Right cardiac atrium (tissue), 5 donors: Measurements from ENCODE around the gene GRIA1. TPM values are rescaled to one million over a fixed set of nuclear protein-coding genes. Genes with fewer than 3 reads are reported as not detected.
"Not testable (repeated sequence)": the region's sequence is repeated elsewhere in the genome, so short reads cannot be mapped to it uniquely, and the experiment has no call there.

Source experiments
- ATAC-seq, 2 donors: fragments of 200-7000 bp; cut with Tn5 transposase; one replicate each; pipeline versions ENCODE4 v1.8.0 to v1.9.1; 2020; ENCODE audit warnings: moderate library complexity in 2 of 2, mild to moderate bottlenecking in 1 of 2
- DNase-seq, 3 donors: peaks; one replicate each; pipeline ENCODE4 v3.0.0-alpha.2; 2020
- H3K27ac ChIP-seq: one replicate; pipeline ENCODE4 v1.5.1; 2013; ENCODE audit warnings: mild to moderate bottlenecking, low read length, control low read depth, moderate library complexity
- H3K27me3 ChIP-seq: one replicate; pipeline ENCODE4 v1.6.1; 2013; ENCODE audit not compliant: control insufficient read depth, insufficient read depth
- H3K4me1 ChIP-seq: one replicate; pipeline ENCODE4 v1.6.1; 2013; ENCODE audit warnings: low read length; ENCODE audit not compliant: control insufficient read depth, insufficient read depth
- H3K4me3 ChIP-seq: one replicate; pipeline ENCODE4 v1.5.1; 2013; ENCODE audit warnings: low read length, control low read depth
- H3K9me3 ChIP-seq: one replicate; pipeline ENCODE4 v1.6.1; 2013; ENCODE audit warnings: low read length; ENCODE audit not compliant: control insufficient read depth
- WGBS: extraction: QIAGEN DNeasy Blood & Tissue Kit; methylation state at CpG from one replicate; pipeline ENCODE4 v1.1.7; 2013; 5-methylcytosine and 5-hydroxymethylcytosine counted together
- intact Hi-C, 4 donors: fragments of 100-400 bp; cut with DNase I; formaldehyde crosslinking; loops; one replicate each; pipeline versions ENCODE4 v1.11.0 to v1.14.0; 2022 to 2023
- polyA plus RNA-seq: library from polyadenylated mRNA; stranded (reverse); fragments of 200-250 nt; gene quantifications from one replicate; pipeline ENCODE4 v1.2.3, GENCODE V29; 2013
- total RNA-seq, 4 donors: library from RNA; stranded (reverse); fragmentation: NEBNext Ultra II Directional; extraction: Animal tissue kit (Norgen Biotek cat#: 25700); gene quantifications; one replicate each; pipeline ENCODE4 v1.2.1, GENCODE V29; 2021
- donor health status: healthy with polysubstance abuse.
- donor health status: DM: no; HTN: yes; CAD: no.
- donor health status: DM: no; HTN: no; CAD: no.
- donor health status: DM: no; HTN: yes; CAD: no; lungs with severe emphysema.
- donor health status: DM: yes; HTN: yes; CAD: no.

The GRIA1 gene
- total and polyA plus RNA-seq, 5 donors, result 0.20 to 1.2 (median 0.43) TPM

DNA sequence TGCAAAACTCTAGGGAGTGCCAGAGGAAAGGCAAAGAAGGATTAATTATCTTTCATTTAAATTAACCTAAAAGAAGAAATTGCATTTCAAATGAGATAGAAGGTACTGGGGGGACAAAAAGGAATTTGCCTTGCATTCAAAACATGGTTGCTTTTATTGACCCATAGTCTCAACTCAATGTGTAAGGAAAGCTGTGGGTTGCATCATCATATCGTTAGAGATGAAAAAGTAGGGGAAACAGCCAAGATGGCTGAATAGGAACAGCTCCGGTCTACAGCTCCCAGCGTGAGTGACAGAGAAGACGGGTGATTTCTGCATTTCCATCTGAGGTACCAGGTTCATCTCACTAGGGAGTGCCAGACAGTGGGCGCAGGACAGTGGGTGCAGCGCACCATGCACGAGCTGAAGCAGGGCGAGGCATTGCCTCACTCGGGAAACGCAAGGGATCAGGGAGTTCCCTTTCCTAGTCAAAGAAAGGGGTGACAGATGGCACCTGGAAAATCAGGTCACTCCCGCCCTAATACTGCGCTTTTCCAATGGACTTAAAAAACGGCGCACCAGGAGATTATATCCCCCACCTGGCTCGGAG lies 232.6 kb downstream of the GRIA1 start:
- H3K4me3 ChIP-seq, H3K9me3 ChIP-seq, H3K27me3 ChIP-seq, intact Hi-C loops, H3K4me1 ChIP-seq, ATAC-seq, DNase-seq, H3K27ac ChIP-seq: not testable (repeated sequence)
- 77% methylated on average over 13 of the region's 15 CpGs for WGBS

DNA sequence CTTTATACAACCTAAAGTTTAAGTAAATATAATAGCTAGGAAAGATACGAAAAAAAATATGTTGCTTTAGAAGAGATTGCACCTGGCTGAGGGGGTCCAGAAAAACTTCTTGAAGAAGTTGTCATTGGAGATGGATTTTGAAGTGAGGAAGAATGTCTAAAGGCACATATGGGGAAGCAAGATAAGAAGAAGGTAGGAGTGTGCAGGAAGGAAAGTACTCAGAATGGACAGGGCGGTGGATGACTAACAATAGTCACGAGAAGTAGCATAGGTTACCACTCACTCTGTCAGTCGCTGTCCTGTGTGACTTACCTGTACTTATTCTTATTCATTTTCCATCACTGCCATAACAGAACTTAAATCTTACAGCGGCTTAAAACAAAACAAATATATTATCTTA lies 251.6 kb downstream of the GRIA1 start:
- no peak for DNase-seq
- no peaks in the 10 kb centered on the region for H3K4me1 ChIP-seq
- intact Hi-C loops, result no loop called here
- no peak overlapping the region for H3K4me3 ChIP-seq
- ATAC-seq, result no peak
- no peaks in the 10 kb centered on the region for H3K27me3 ChIP-seq
- no peak overlapping the region for H3K27ac ChIP-seq
- no peaks in the 10 kb centered on the region for H3K9me3 ChIP-seq
- 61% methylated on average over 5 of the region's 5 CpGs for WGBS

DNA sequence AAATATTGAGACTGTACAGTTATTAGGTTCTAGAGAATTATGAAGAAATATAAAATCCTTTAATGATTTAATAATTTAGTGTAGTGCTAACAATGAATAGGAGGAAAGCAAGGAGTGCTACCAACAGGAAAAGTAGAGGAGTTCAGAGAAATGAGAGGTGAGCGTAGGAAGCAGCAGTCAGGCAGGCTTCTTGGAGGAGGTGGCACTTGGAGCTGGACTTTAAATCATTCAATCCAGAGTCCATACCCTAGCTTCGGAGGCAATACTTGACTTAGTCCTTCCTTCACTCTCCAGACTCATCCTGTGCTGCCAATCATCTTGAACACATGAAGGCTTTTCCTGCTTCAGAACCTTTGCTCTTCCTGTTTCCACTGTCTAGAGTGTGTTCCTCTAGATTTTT lies 254.3 kb downstream of the GRIA1 start:
- no peak overlapping the region for H3K27ac ChIP-seq
- no peaks in the 10 kb centered on the region for H3K9me3 ChIP-seq
- WGBS, result 76% methylated on average over 2 of the region's 2 CpGs
- no peaks in the 10 kb centered on the region for H3K27me3 ChIP-seq
- H3K4me3 ChIP-seq, result no peak overlapping the region
- intact Hi-C loops, result no loop called here
- ATAC-seq (no peak), DNase-seq (no peak)
- H3K4me1 ChIP-seq, result no peaks in the 10 kb centered on the region

DNA sequence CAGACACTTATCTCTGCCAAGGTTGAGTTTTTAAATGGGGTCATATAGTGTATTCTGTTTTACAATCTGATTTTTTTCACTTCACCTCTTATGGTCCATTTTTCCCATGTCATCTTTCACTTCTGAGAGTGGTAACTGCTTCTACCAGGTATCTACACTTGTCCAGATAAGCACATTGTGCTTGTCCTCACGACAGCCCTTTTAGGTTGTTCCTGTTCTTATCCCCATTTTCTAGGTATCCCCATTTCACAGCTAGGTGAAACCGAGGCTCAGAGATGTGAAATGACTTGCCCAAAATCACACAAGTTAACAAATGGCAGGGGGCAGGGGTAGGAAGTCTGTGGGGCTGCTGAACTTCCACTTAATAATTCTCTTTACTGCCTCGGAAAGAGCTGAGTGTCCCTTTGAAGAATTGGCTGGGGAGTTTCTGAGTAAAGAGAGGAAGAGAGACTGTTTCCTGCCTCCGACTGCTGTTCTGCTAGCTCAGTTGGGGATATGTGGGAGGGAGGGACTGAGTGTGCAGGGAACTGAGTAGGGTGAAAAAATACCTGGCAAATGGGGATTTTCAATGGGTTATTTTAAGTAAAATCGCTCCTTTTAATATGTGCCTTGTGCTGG lies 255.4 kb downstream of the GRIA1 start:
- intact Hi-C loops, result no loop called here
- no peaks in the 10 kb centered on the region for H3K27me3 ChIP-seq
- H3K4me3 ChIP-seq, result no peak overlapping the region
- ATAC-seq (no peak), DNase-seq (no peak)
- H3K4me1 ChIP-seq, result no peaks in the 10 kb centered on the region
- 48% methylated on average over 5 of the region's 5 CpGs for WGBS
- H3K27ac ChIP-seq, result no peak overlapping the region
- no peaks in the 10 kb centered on the region for H3K9me3 ChIP-seq

DNA sequence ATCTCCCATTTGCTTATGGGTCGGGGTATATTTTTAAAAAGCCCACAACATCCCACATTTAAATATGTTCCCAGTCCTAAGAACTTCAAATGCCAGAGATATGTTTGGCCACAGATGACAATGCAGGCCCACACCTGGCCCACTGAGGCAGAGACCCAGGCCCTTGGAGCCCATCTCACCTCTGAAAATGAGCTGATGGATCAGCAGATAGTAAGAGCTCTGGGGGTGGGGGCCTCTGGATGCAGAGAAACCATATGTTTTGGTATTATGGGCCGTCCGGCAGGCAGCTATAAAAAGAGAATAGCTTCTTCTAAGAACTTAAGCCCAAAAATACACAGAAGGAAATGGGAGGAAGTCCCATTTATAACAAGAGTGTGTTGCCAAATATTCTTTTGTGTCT lies 256.0 kb downstream of the GRIA1 start:
- Histone ChIP-seq H3K27ac (no peak overlapping the region), H3K27me3 (no peaks in the 10 kb centered on the region), H3K9me3 (no peaks in the 10 kb centered on the region), H3K4me1 (no peaks in the 10 kb centered on the region), H3K4me3 (no peak overlapping the region)
- intact Hi-C loops, result no loop called here
- DNase-seq (no peak), ATAC-seq (no peak)
- WGBS, result 50% methylated on average over 3 of the region's 3 CpGs

DNA sequence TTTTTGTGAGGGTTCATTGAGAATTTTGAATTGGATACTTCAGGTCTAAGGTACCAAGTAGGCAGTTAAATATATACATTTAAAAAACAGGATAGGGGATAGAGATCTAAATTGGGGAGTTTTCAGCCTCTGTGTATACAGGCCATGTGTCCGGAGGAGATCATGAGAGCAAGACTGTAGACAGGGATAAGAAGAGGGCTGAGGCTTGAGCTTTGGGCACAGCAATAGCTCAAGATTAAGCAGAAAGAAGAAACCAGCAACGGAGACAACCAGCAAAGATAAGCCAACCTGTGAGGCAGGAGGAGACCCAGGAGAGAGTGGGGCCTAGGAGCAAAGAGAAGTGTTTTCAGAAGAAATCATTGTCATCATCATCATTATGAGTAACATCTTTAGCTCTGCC lies 258.4 kb downstream of the GRIA1 start:
- intact Hi-C loops, result no loop called here

DNA sequence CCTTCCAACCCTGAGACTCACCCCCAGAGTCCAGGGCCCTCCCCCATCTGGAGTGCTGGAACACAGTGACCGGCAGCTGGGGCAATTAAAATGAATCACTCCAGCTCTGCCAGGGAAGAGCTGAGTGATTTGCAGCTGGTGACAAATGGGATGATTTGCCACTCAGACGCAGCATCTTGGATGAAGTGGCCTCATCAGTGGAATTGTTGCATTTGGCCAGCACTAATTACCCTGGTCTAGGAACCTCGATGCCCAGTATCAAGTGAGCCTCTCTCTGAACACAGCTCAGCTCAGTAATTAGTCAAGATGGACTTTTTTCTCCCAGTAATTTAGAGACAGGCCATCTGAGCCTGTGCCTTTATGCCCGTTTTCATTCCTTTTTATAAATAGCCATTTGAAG lies 259.5 kb downstream of the GRIA1 start:
- ATAC-seq (no peak), DNase-seq (no peak)
- WGBS, result 52% methylated on average over 4 of the region's 4 CpGs
- H3K27me3 ChIP-seq, result no peaks in the 10 kb centered on the region
- no peak overlapping the region for H3K4me3 ChIP-seq
- no peak overlapping the region for H3K27ac ChIP-seq
- H3K9me3 ChIP-seq, result no peaks in the 10 kb centered on the region
- no peaks in the 10 kb centered on the region for H3K4me1 ChIP-seq
- intact Hi-C loops, result no loop called here

More for the DNA sequence above, 258.4 kb downstream of the GRIA1 start:
- Histone ChIP-seq H3K4me3 (no peak overlapping the region), H3K9me3 (no peaks in the 10 kb centered on the region), H3K27me3 (no peaks in the 10 kb centered on the region), H3K27ac (no peak overlapping the region), H3K4me1 (no peaks in the 10 kb centered on the region)
- no peak for DNase-seq
- ATAC-seq, result no peak
- WGBS, result 87% methylated on average over 2 of the region's 2 CpGs

DNA sequence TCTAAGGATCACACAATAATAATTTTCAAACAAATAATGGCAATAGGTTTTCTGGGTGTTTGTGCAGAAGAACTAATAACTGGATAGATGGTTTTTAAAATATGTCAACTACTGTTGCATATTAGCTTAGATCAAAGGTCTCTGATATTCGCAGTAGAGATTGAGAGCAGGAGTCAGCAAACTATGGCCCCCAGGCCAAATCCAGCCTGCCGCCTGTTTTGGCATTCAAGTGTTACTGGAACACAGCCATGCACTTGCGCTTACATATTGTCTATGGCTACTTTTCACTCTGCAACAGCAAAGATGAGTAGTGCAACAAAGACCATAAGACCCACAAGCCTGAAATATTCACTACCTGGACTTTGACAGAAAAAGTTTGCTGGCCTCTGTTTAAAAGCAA lies 260.8 kb downstream of the GRIA1 start:
- DNase-seq (no peak), ATAC-seq (no peak)
- intact Hi-C loops, result no loop called here
- 63% methylated on average over 3 of the region's 3 CpGs for WGBS
- H3K9me3 ChIP-seq, result no peaks in the 10 kb centered on the region
- no peak overlapping the region for H3K27ac ChIP-seq
- H3K4me1 ChIP-seq, result no peaks in the 10 kb centered on the region
- H3K27me3 ChIP-seq, result no peaks in the 10 kb centered on the region
- no peak overlapping the region for H3K4me3 ChIP-seq

DNA sequence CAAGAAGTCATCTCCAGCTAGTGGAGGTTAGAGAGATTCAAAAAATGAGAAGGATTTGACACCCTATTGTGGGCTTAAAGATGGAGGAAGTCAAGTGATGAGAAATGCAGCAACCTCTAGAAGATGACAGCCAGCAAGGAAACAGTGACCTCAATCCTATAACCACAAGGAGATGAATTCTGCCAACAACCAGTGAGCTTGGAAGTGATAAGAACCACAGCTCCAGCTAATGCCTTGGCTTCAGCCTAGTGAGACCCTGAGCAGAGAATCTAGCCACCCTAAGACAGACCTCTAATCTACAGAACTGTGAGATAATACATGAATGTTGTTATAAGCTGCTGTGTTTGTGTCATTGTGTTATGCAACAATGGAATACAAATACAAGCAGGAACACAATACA lies 262.4 kb downstream of the GRIA1 start:
- H3K27ac ChIP-seq, result no peak overlapping the region
- intact Hi-C loops, result no loop called here
- no peaks in the 10 kb centered on the region for H3K4me1 ChIP-seq
- H3K4me3 ChIP-seq, result no peak overlapping the region
- ATAC-seq (no peak), DNase-seq (no peak)
- H3K27me3 ChIP-seq, result no peaks in the 10 kb centered on the region
- no peaks in the 10 kb centered on the region for H3K9me3 ChIP-seq

DNA sequence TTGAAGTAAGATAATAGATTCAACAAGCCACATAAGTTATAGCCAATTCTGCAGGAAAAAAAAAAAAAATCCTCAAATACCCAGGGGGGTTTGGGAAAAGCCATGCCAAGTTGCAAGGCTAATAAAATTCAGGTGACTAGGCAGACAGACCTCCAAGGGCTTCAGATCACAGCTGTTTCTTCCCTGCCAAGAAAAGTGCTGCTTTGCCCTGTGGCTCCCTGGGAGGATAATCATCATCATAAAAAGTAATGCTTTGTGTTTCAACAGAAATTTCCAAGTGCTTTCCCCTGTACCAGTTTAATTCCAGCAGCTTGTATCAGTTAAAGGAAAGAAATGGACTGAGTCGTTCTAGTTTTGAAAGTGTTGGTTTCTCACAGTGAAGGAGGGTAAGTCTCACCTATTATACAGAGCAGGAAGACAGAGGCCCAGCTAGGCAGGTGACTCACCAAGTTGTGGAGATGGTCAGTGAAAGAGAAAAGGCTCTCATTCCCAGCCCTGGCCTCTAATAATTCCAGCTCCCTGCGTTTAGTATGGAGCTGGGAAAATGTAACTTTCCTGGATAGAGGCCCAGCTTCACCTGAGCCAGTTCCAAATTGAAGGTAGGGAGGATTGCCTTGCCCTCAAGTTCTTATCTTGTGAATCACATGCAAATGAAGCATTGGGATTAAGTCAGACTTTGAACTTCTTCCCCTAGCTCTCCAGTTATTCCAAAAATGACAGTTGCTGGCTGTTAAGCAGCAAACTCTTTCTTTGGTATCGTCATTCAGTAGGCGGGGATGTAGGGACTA lies 263.4 kb downstream of the GRIA1 start:
- H3K9me3 ChIP-seq, result no peaks in the 10 kb centered on the region
- DNase-seq (no peak), ATAC-seq (no peak)
- no peak overlapping the region for H3K27ac ChIP-seq
- H3K27me3 ChIP-seq, result no peaks in the 10 kb centered on the region
- intact Hi-C loops, result no loop called here
- H3K4me3 ChIP-seq, result no peak overlapping the region
- WGBS, result 83% methylated on average over 4 of the region's 4 CpGs
- H3K4me1 ChIP-seq, result no peaks in the 10 kb centered on the region

DNA sequence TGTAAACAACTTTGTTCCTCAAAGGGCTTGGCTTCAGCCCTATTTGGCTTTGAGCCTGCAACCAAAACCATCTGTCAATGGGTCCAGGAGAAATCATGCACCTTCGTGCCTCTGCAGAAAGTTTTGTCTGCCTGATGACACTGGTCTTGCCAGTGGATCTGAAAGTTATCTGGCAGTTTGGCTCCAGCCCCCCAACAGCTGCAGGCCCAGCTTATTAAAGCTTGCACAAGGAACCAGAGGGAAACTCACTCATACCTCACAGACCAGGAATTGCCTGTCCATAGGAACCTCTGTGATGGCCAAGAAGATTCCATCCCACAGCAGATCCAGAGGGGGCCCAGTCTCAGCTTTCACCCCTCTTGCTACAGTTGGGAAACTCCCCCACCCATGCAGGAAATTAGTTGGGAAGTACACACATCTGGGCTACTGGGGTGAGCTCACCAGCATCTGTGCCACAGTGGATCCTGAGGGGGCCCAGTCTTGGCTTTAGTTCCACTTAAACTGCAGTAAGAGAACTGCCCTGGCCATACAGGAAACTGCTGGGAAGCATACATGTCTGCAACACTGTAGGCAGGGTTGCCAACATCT lies 265.5 kb downstream of the GRIA1 start:
- no peak overlapping the region for H3K27ac ChIP-seq
- DNase-seq, result no peak
- no peak overlapping the region for H3K4me3 ChIP-seq
- no peaks in the 10 kb centered on the region for H3K4me1 ChIP-seq
- H3K9me3 ChIP-seq, result no peaks in the 10 kb centered on the region
- no peak for ATAC-seq
- intact Hi-C loops, result no loop called here
- H3K27me3 ChIP-seq, result no peaks in the 10 kb centered on the region
- 76% methylated on average over 1 of the region's 1 CpG for WGBS
